C4-2B (cell line): ENCODE data around the gene HOXA5.

Experiments
- H3K27ac ChIP-seq: fragments of 450-650 bp; 2 replicates; pipeline ENCODE4 v1.5.1; 2017
- CTCF ChIP-seq: fragments of 450-650 bp; conservative IDR thresholded peaks from 2 replicates; pipeline ENCODE4 v1.5.1; 2017; ENCODE audit warnings: mild to moderate bottlenecking
- ZFX ChIP-seq: fragments of 450-650 bp; IDR thresholded peaks from 2 replicates; pipeline ENCODE4 v1.6.1; 2017

Gene HOXA5

GRCh38 chr7:27122077-27122910 lies 21.2 kb downstream of the HOXA5 start:
- TF ChIP-seq CTCF (no peak), ZFX (no peak)
- H3K27ac ChIP-seq: peak overlapping the region; percentile 19; the same call in 1 of the 2 replicates

GRCh38 chr7:27121684-27122076 lies 21.8 kb downstream of the HOXA5 start:
- TF ChIP-seq CTCF: no peak
- no peak for TF ChIP-seq ZFX
- H3K27ac ChIP-seq: peak overlapping the region; percentile 19; the same call in 1 of the 2 replicates

- no peak overlapping the region for H3K27ac ChIP-seq
- TF ChIP-seq ZFX (no peak), CTCF (no peak)
Measured at GRCh38 chr7:27119412-27119911, 24.0 kb downstream of the HOXA5 start.

GRCh38 chr7:27118580-27118979 lies 24.9 kb downstream of the HOXA5 start:
- no peak overlapping the region for H3K27ac ChIP-seq
- TF ChIP-seq ZFX (no peak), CTCF (no peak)

DNA sequence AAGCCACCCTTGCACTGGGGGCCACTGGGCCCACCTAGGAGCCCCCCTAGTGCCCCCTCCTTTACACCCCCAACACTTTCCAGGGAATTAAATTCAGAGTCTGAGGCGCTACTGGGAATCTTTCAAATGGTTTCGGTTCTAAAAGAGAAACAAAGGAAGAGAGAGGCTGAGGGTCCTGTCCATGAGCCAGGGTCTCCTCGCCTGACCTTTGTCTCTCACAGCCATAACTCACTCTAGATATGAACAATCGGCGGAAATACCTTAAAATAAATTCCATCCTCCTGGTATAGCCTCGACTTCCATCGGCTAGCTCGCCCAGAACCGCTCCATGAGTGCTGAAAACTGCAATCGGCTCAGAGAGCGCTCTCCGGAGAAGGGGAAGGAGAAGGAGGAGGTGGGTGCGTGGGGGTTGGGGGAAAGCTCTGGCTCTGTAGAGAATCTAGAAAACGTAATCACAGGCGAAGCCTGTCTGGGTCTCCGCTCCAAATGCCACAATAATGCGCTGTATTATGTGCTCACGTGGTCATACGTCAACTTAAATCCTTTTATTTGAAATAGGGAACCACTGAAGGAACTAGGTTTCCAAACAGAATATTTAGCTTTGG lies 25.5 kb downstream of the HOXA5 start:
- TF ChIP-seq ZFX (no peak), CTCF (no peak)
- no peak overlapping the region for H3K27ac ChIP-seq

DNA sequence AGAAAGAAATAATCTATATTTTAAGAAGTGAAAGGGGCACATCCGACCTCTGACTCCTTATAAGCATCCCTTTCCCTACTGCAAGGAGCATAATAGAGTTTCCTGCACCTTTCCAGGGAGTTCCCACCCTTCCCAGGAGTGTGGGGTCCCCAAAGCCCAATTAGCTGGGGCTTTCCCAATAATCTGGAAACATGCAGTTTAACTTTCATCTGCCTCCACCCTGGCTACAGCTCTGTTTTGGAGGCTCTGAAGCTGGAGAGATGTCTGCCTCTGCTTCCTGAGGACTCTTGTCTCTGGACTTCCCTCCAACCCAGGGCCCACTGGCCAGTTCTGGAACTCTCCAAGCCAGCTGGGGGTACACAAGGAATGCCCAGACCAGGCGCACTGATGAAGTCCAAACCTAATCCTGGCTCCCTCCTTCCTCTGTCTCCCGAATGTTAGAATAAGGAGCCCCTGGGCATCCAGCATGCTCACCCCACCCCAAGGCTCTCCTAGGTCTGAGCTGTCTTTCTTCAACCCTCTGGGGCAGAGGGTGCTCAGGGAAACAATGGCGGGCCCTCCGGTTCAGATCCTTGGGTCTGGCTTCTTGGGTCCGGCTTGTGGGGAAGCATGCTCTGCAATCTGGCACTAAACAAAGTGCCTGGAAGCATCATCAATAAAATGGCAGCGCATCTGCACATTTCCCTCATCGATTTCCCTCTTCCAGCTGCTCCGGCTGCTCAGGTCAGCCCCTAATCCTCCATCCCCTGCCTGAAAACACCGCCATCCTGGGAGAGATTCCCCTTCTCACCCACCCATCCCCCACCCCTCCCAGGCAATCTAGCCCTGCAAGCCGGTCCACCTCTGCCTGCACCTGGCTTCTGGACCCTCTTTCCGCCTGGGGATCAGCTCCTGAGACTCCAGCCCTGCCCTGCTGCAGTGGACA lies 26.3 kb downstream of the HOXA5 start:
- TF ChIP-seq CTCF (no peak), ZFX (no peak)
- no peak overlapping the region for H3K27ac ChIP-seq
